Liver (tissue), 3 donors: ENCODE results near the gene IL11.

ENCODE experiments used
- ATF3 ChIP-seq: IDR thresholded peaks from 2 replicates; pipeline ENCODE4 v1.6.1; 2016; ENCODE audit warnings: antibody characterized with exemption
- CTCF ChIP-seq: fragments of 150-350 bp; IDR thresholded peaks from 2 replicates; pipeline ENCODE4 v1.5.1; 2017; ENCODE audit warnings: improper control_type of control experiment, low read depth, low read length; ENCODE audit not compliant: missing input control
- EGR1 ChIP-seq, 2 donors: IDR thresholded peaks; 2 replicates each; pipeline ENCODE4 v1.6.1; 2016 to 2018; ENCODE audit warnings: antibody characterized with exemption in 2 of 2, low read depth in 2 of 2
- JUND ChIP-seq, 2 donors: IDR thresholded peaks; 2 replicates each; pipeline ENCODE4 v1.6.1; 2016; ENCODE audit warnings: antibody characterized with exemption in 2 of 2
- RAD21 ChIP-seq, 2 donors: IDR thresholded peaks; 2 replicates each; pipeline ENCODE4 v1.6.1; 2016; ENCODE audit warnings: antibody characterized with exemption in 2 of 2, mild to moderate bottlenecking in 2 of 2
- REST ChIP-seq: IDR thresholded peaks from 2 replicates; pipeline ENCODE4 v1.6.1; 2016; ENCODE audit warnings: antibody characterized with exemption, mild to moderate bottlenecking
- RXRA ChIP-seq, 2 donors: IDR thresholded peaks; 2 replicates each; pipeline ENCODE4 v1.6.1; 2017 to 2018; ENCODE audit warnings: antibody characterized with exemption in 2 of 2, mild to moderate bottlenecking in 1 of 2
- SP1 ChIP-seq: IDR thresholded peaks from 2 replicates; pipeline ENCODE4 v1.6.1; 2018; ENCODE audit warnings: antibody characterized with exemption, mild to moderate bottlenecking
- TAF1 ChIP-seq: conservative IDR thresholded peaks from 2 replicates; pipeline ENCODE4 v1.6.1; 2016; ENCODE audit warnings: antibody characterized with exemption, mild to moderate bottlenecking
- YY1 ChIP-seq: IDR thresholded peaks from 2 replicates; pipeline ENCODE4 v1.6.1; 2016; ENCODE audit warnings: antibody characterized with exemption, mild to moderate bottlenecking
- ZBTB33 ChIP-seq: IDR thresholded peaks from 2 replicates; pipeline ENCODE4 v1.6.1; 2016; ENCODE audit warnings: antibody characterized with exemption
- donor health status: healthy.
- donor health status: healthy.

- TF ChIP-seq REST = no peak
- TF ChIP-seq CTCF = no peak
- TF ChIP-seq SP1 = no peak
- no peak for TF ChIP-seq RAD21 (IDR thresholded peaks at IDR 0.05)
- no peak for TF ChIP-seq EGR1 (IDR thresholded peaks at IDR 0.05; ENCODE audit: low read depth in 2 of 2)
- no peak for TF ChIP-seq TAF1
- TF ChIP-seq JUND (IDR thresholded peaks at IDR 0.05) = no peak
- no peak for TF ChIP-seq ATF3
- no peak for TF ChIP-seq YY1
- TF ChIP-seq RXRA (IDR thresholded peaks at IDR 0.05) = no peak
- TF ChIP-seq ZBTB33 = no peak
These were observed 1.3 kb downstream of the IL11 start for GRCh38 chr19:55368701-55369563.
